PFSK-1 (cell line): Measurements from ENCODE around the gene ZNF330.

Experiments
- FOXP2 ChIP-seq: optimal IDR thresholded peaks from 2 replicates; pipeline ENCODE3; 2011; ENCODE audit warnings: borderline replicate concordance, control low read depth, inconsistent platforms; ENCODE audit not compliant: insufficient read depth; ENCODE audit errors: extremely low read length, extremely low read depth
- POLR2AphosphoS5 ChIP-seq: IDR thresholded peaks from 2 replicates; pipeline ENCODE4 v1.6.1; 2012; ENCODE audit warnings: low read depth, mild to moderate bottlenecking, control low read depth, low read length, moderate library complexity
- REST ChIP-seq, 2 experiments: IDR thresholded peaks; 2 replicates each; pipeline versions ENCODE4 v1.6.1 to v1.8.0; 2011 to 2012; ENCODE audit warnings: low read depth in 2 of 2, low read length in 2 of 2, control low read depth in 1 of 2, inconsistent platforms in 1 of 2, mild to moderate bottlenecking in 1 of 2, moderate library complexity in 1 of 2; ENCODE audit not compliant: insufficient read depth in 1 of 2
- SIN3A ChIP-seq: IDR thresholded peaks from 2 replicates; pipeline ENCODE4 v1.6.1; 2012; ENCODE audit warnings: mild to moderate bottlenecking, low read length, moderate library complexity, borderline replicate concordance; ENCODE audit not compliant: insufficient read depth

GRCh38 chr4:141240671-141241070 is 20.0 kb downstream of the ZNF330 start:
- TF ChIP-seq POLR2AphosphoS5 = no peak
- TF ChIP-seq REST (IDR thresholded peaks at IDR 0.05; ENCODE audit: insufficient read depth in 1 of 2, low read depth in 2 of 2, low read length in 2 of 2) = no peak
- TF ChIP-seq FOXP2 = no peak
- no peak for TF ChIP-seq SIN3A
